ENCODE data around the gene THNSL1. TPM values are rescaled to one million over a fixed set of nuclear protein-coding genes. Genes with fewer than 3 reads are reported as not detected.

The THNSL1 gene
- polyA plus RNA-seq, 1 donor from 2014 or later, result 5.1 TPM

DNA sequence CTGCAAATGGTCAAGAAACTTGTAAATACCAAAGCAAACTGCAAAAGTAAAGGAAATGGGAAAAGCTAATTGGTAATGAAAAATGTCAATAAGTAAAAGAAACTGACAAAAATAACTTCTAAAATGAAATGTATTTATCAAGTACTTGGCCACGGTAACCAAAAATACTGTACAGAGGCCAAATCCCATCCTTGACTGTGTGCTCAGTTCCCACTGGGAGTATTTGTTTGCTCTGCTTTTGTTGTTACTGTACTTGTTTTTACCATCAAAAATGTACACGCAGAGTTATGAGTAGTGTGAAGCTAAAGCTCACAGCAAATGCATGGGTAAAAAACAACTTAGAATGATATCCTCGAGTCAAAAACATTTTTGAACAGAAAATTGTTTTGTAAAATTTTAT is 31.5 kb upstream of the THNSL1 start:
- Histone ChIP-seq H3K4me3 (ENCODE audit: low read length) (no peak overlapping the region), H3K79me2 (replicated peaks; ENCODE audit: insufficient read depth, low read length) (no peaks in the 10 kb centered on the region), H3K9ac (ENCODE audit: low read length) (no peak overlapping the region), H3K4me2 (ENCODE audit: low read length) (no peak overlapping the region), H3F3A (ENCODE audit: insufficient read depth, low read length, poor library complexity, severe bottlenecking) (no peaks in the 10 kb centered on the region), H3K27ac (ENCODE audit: low read length) (no peak overlapping the region), H4K20me1 (ENCODE audit: insufficient read depth) (no peaks in the 10 kb centered on the region), H2AFZ (ENCODE audit: low read depth, low read length) (no peak overlapping the region), H3K27me3 (ENCODE audit: insufficient read depth, low read depth, low read length) (no peaks in the 10 kb centered on the region), H3K9me3 (ENCODE audit: low read length) (no peaks in the 10 kb centered on the region), H3K36me3 (ENCODE audit: insufficient read depth, low read length) (no peaks in the 10 kb centered on the region), H3K9me2 (ENCODE audit: insufficient read depth, low read length) (no peaks in the 10 kb centered on the region)
- TF ChIP-seq CTCF (IDR thresholded peaks at IDR 0.05; ENCODE audit: poor library complexity, severe bottlenecking), result no peak
- TF ChIP-seq SMC3 (conservative IDR thresholded peaks at IDR 0.05; ENCODE audit: poor library complexity), result no peak
- no peak for TF ChIP-seq RAD21 (conservative IDR thresholded peaks at IDR 0.05)
- TF ChIP-seq TAF1 (IDR thresholded peaks at IDR 0.05; ENCODE audit: low read depth), result no peak
- TF ChIP-seq MXI1 (conservative IDR thresholded peaks at IDR 0.05; ENCODE audit: poor library complexity, severe bottlenecking), result no peak
- TF ChIP-seq EZH2 (IDR thresholded peaks at IDR 0.05; ENCODE audit: borderline replicate concordance, insufficient read depth, low read length, poor library complexity, severe bottlenecking), result no peak
- no peak for TF ChIP-seq EP300 (conservative IDR thresholded peaks at IDR 0.05; ENCODE audit: poor library complexity, severe bottlenecking)
- TF ChIP-seq POLR2AphosphoS5 (IDR thresholded peaks at IDR 0.05), result no peak
- no peak for TF ChIP-seq REST (IDR thresholded peaks at IDR 0.05; ENCODE audit: borderline replicate concordance)

GRCh38 chr10:24988831-24989640 is 27.4 kb upstream of the THNSL1 start:
- TF ChIP-seq CTCF (IDR thresholded peaks at IDR 0.05; ENCODE audit: poor library complexity, severe bottlenecking) (no peak), POLR2AphosphoS5 (IDR thresholded peaks at IDR 0.05) (no peak), EZH2 (IDR thresholded peaks at IDR 0.05; ENCODE audit: borderline replicate concordance, insufficient read depth, low read length, poor library complexity, severe bottlenecking) (no peak), REST (IDR thresholded peaks at IDR 0.05; ENCODE audit: borderline replicate concordance) (no peak), RAD21 (conservative IDR thresholded peaks at IDR 0.05) (no peak)
- Histone ChIP-seq H3K9me3 (ENCODE audit: low read length) (no peaks in the 10 kb centered on the region), H4K20me1 (ENCODE audit: insufficient read depth) (no peaks in the 10 kb centered on the region), H3K9me2 (ENCODE audit: insufficient read depth, low read length) (no peaks in the 10 kb centered on the region), H2AFZ (ENCODE audit: low read depth, low read length) (no peak overlapping the region), H3K27ac (ENCODE audit: low read length) (no peak overlapping the region), H3F3A (ENCODE audit: insufficient read depth, low read length, poor library complexity, severe bottlenecking) (no peaks in the 10 kb centered on the region), H3K4me2 (ENCODE audit: low read length) (no peak overlapping the region), H3K79me2 (replicated peaks; ENCODE audit: insufficient read depth, low read length) (no peaks in the 10 kb centered on the region), H3K36me3 (ENCODE audit: insufficient read depth, low read length) (no peaks in the 10 kb centered on the region), H3K27me3 (ENCODE audit: insufficient read depth, low read depth, low read length) (no peaks in the 10 kb centered on the region), H3K4me3 (ENCODE audit: low read length) (no peak overlapping the region), H3K9ac (ENCODE audit: low read length) (no peak overlapping the region)
